Peyer's patch (tissue), 4 donors: ENCODE data around the gene GPR137. TPM values are rescaled to one million over a fixed set of nuclear protein-coding genes. Genes with fewer than 3 reads are reported as not detected.

ENCODE experiments used
- DNase-seq, 3 donors: peaks; one replicate each; pipeline ENCODE4 v3.0.0-alpha.2; 2017 to 2019
- H3K27ac ChIP-seq, 4 donors: fragments of 200-600 bp; sonication (generic); one replicate each; pipeline ENCODE4 v1.5.1; 2016 to 2019
- H3K27me3 ChIP-seq, 2 donors: fragments of 200-600 bp; sonication (generic); one replicate each; pipeline ENCODE4 v1.5.1; 2019
- H3K36me3 ChIP-seq, 3 donors: fragments of 200-600 bp; sonication (generic); one replicate each; pipeline ENCODE4 v1.5.1; 2016 to 2019
- H3K4me1 ChIP-seq, 4 donors: fragments of 200-600 bp; sonication (generic); one replicate each; pipeline ENCODE4 v1.5.1; 2016 to 2019
- H3K4me3 ChIP-seq, 4 donors: fragments of 200-600 bp; sonication (generic); 1 replicate in 3 of 4; 2 replicates in 1 of 4; pipeline ENCODE4 v1.5.1; 2016 to 2019; ENCODE audit warnings: mild to moderate bottlenecking in 1 of 4
- H3K9me3 ChIP-seq, 4 donors: fragments of 200-600 bp; sonication (generic); one replicate each; pipeline ENCODE4 v1.5.1; 2016 to 2019; ENCODE audit warnings: mild to moderate bottlenecking in 1 of 4
- CTCF ChIP-seq, 6 experiments: fragments of 450-650 bp in 4 of 6; fragments of 200-600 bp in 2 of 6; sonication (generic) in 1 of 6; IDR thresholded peaks; one replicate each; pipeline ENCODE4 v1.5.1; 2017 to 2019; ENCODE audit warnings: antibody characterized with exemption in 6 of 6, mild to moderate bottlenecking in 3 of 6, moderate library complexity in 1 of 6
- POLR2A ChIP-seq, 2 donors: fragments of 450-650 bp; IDR thresholded peaks; one replicate each; pipeline ENCODE4 v1.5.1; 2017; ENCODE audit warnings: antibody characterized with exemption in 2 of 2, mild to moderate bottlenecking in 2 of 2, moderate library complexity in 2 of 2
- total RNA-seq, 4 donors: library from RNA; depleted of rRNA; stranded (reverse); fragments of >200 nt; gene quantifications; one replicate each; pipeline ENCODE4 v1.1.0, GENCODE V29; 2016

GPR137 gene
- total RNA-seq, 4 donors from 2014 or later: 5.8 to 49.7 (median 26.3) TPM

GRCh38 chr11:64296236-64296635, 10.6 kb downstream of the GPR137 start:
- H3K27ac ChIP-seq: no peak overlapping the region
- TF ChIP-seq CTCF (IDR thresholded peaks at IDR 0.05) (no peak), POLR2A (IDR thresholded peaks at IDR 0.05) (no peak)
- no peak for DNase-seq
- peaks cover 0 to 64% of the 10 kb centered on the region in 2 donors for H3K27me3 ChIP-seq
- no peaks in the 10 kb centered on the region for H3K36me3 ChIP-seq
- no peaks in the 10 kb centered on the region for H3K9me3 ChIP-seq
- H3K4me3 ChIP-seq: no peak overlapping the region
- peaks cover 0 to 36% (median 29%) of the 10 kb centered on the region in 4 donors for H3K4me1 ChIP-seq

DNA sequence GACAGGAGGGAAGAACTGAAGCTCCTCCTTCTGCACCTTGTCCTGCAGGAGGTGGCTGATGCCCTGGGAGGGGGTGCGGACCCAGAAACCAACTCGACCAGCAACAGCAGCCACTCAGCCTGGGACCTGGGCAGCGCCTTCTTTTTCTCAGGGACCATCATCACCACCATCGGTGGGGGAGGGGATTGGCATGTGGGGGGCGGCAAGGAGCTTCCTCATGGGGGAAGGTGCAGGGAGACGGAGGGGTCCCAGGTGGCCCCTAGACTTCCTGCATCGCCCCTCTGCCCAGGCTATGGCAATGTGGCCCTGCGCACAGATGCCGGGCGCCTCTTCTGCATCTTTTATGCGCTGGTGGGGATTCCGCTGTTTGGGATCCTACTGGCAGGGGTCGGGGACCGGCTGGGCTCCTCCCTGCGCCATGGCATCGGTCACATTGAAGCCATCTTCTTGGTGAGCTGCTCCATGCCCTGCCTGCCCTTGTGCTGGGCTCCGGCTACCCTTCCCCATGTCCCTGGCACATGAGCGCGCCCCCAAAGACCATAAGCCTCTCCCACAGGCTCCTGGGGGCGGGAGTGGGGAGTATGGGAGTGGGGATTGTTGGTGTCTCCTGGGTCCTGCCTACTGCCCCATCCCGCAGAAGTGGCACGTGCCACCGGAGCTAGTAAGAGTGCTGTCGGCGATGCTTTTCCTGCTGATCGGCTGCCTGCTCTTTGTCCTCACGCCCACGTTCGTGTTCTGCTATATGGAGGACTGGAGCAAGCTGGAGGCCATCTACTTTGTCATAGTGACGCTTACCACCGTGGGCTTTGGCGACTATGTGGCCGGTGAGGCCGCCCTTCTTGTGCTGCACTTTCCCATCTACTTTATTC, 11.4 kb downstream of the GPR137 start:
- DNase-seq: peak in 1 of 3 donors; percentile 34
- Histone ChIP-seq H3K36me3 (no peaks in the 10 kb centered on the region), H3K4me3 (no peak overlapping the region), H3K4me1 (peaks cover 0 to 28% (median 23%) of the 10 kb centered on the region in 4 donors), H3K27me3 (peaks cover 0 to 56% of the 10 kb centered on the region in 2 donors), H3K27ac (no peak overlapping the region), H3K9me3 (no peaks in the 10 kb centered on the region)
- no peak for TF ChIP-seq CTCF (IDR thresholded peaks at IDR 0.05)
- no peak for TF ChIP-seq POLR2A (IDR thresholded peaks at IDR 0.05)

DNA sequence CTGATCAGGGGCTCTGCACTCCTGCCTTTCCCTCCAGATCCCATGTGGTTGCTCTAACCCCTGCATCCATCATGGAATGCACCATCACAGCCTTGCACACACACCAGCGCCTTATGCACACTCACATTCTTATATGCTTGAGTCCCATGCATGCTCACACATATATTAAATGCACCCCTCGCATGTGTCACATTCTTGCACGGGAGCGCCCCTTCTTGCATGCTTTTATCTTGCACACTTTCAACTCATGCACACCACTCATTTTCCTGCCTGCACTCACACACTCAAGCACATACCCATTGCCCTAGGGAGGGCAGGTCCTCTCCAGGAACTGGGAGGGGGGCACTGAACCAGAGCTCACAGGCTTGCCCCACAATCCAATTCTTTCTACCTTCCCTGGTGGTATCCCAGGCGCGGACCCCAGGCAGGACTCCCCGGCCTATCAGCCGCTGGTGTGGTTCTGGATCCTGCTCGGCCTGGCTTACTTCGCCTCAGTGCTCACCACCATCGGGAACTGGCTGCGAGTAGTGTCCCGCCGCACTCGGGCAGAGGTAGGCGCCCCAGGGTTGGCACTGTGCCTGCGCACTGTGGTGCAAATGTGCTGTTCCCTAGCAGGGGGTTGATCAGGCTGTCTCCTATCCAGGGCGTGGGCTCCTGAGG, 12.2 kb downstream of the GPR137 start:
- Histone ChIP-seq H3K9me3 (no peaks in the 10 kb centered on the region), H3K27ac (no peak overlapping the region), H3K4me3 (no peak overlapping the region), H3K4me1 (peaks cover 0 to 21% (median 19%) of the 10 kb centered on the region in 4 donors), H3K36me3 (no peaks in the 10 kb centered on the region), H3K27me3 (peaks cover 0 to 48% of the 10 kb centered on the region in 2 donors)
- TF ChIP-seq POLR2A (IDR thresholded peaks at IDR 0.05) (no peak), CTCF (IDR thresholded peaks at IDR 0.05) (no peak)
- peak in 1 of 3 donors; percentile 54 for DNase-seq

- Histone ChIP-seq H3K4me3 (peak overlapping the region; percentile 1 to 45 (median 34)), H3K36me3 (no peaks in the 10 kb centered on the region), H3K9me3 (no peaks in the 10 kb centered on the region), H3K27ac (peak overlapping the region in 1 of 4 donors; percentile 42), H3K4me1 (peaks cover 3 to 29% (median 25%) of the 10 kb centered on the region in 4 donors), H3K27me3 (peaks cover 0 to 42% of the 10 kb centered on the region in 2 donors)
- DNase-seq: peak in 1 of 3 donors; percentile 71
- TF ChIP-seq CTCF (IDR thresholded peaks at IDR 0.05) (no peak), POLR2A (IDR thresholded peaks at IDR 0.05) (no peak)
Measured at GRCh38 chr11:64298966-64299846, 13.6 kb downstream of the GPR137 start.
